Activated CD8-positive, alpha-beta memory T cell treated with anti-CD3 and anti-CD28 coated beads, Interleukin-2, amount 50 U/mL, for 24 hours (primary cell): ENCODE data around the gene CRB1.
"Not testable (repeated sequence)": the region's sequence is repeated elsewhere in the genome, so short reads cannot be mapped to it uniquely, and the experiment has no call there.

Experiments used
- DNase-seq: peaks from one replicate; pipeline ENCODE4 v3.0.0-alpha.2; 2020; ENCODE audit errors: extremely low read depth

CRB1 gene

DNA sequence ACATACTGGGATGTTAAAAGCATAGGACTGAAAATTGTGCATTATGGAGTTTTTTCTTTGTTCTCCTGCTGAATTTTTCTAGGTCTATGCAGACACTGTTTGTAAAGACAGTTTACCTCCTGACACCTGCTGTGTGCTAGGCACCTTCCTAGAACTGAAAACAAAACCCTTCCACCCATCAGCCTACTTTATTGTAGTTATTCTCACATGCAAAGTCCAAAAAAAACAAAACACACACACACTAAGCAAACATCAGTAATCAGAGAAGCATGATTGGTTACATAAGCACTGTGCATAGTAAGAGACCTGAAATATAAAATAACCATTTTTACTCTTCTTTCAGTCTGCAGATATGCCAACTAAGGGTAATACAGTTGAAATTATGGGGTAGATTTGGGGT, 195.1 kb downstream of the CRB1 start:
- no peak for DNase-seq

DNA sequence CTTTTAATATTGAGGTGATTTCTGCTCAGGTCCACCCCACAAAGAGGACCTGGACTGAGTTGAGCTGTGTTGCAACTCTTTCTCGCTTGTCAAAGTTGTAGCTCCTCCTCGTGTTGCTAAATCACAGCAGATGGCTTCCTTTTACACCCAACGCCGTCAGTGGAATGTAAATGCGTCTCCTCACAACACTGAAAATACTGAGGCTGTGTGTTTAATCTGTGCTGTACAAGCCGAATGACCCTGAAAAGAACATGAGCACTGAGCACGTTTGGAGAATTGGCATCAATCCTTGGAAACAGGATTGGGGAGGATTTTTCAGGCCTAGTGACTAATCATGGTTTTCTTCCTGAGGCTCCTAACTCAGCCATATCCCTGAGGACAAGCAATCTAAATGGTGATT, 196.0 kb downstream of the CRB1 start:
- DNase-seq = no peak

DNA sequence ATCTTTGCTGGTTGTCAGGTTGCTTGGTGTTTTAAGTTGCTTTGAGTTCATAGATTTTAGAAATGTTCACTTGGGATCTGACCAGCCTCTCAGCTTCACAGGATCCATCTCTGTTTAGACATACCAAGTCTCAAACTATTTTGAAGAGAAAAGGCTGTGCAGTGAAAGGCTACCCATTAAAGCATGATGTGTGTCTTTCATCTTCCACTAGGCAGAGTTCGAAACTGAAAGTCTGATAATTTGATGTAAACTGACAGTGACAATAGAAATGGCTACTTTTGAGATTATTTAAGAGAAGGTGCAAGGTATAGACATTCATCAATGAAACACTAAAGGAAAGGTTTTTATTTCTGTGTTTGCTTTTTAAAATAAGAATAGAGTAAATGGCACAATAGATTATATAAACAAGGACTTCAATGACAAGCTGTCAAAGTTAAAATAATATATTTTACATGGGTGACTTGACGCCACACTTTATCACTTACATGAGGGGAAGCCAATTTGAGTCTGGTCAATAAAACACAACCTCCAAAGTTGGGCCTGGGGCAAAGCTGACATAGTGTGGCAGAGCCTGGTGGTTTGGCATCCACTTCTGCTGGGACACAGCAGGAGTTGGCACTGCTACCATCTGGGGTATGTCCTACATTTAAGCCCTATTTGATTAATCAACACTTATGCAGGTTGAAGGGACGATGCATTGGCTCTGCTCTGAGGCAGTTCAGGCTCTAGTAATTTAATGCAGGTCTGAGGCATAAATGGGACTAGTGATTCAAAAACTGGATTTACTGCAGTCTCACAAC, 197.7 kb downstream of the CRB1 start:
- no peak for DNase-seq

DNA sequence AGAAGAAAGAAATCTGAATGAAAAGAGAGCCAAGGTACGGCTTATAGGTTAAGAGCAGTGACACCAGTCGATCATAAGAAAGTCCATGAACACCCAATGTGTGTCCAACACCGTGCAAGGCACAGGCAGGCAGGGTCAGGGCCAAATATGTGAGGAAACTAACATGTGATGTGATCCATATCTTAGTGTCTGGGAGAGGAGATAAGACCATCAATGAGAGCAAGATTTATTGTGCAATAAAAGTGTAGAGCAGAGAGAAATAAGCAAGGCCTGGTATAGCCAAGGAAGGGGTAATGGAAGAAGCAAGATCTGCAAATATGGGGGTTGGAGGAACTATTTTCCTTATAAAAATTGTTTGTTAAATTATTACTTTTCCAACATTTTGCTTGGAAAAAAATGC, 198.8 kb downstream of the CRB1 start:
- no peak for DNase-seq

DNA sequence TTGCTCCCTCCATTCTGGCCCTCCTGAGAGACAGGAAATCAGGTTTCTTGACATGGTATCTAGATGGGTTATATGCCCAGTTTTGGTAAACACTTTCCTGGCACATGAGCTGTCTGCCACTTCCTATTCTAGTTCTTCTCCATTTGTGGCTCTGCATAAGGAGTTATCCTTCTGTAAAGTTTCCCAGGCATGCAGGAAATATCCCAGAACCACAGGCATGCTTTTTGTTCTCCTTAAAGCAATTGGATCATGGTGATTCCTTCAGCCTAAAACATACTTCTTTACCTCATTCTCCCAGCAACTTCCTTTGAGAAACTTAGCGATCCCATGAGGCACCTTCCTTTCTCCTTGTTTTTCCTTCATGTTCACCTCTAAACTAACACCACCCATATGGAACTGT, 199.8 kb downstream of the CRB1 start:
- no peak for DNase-seq

DNA sequence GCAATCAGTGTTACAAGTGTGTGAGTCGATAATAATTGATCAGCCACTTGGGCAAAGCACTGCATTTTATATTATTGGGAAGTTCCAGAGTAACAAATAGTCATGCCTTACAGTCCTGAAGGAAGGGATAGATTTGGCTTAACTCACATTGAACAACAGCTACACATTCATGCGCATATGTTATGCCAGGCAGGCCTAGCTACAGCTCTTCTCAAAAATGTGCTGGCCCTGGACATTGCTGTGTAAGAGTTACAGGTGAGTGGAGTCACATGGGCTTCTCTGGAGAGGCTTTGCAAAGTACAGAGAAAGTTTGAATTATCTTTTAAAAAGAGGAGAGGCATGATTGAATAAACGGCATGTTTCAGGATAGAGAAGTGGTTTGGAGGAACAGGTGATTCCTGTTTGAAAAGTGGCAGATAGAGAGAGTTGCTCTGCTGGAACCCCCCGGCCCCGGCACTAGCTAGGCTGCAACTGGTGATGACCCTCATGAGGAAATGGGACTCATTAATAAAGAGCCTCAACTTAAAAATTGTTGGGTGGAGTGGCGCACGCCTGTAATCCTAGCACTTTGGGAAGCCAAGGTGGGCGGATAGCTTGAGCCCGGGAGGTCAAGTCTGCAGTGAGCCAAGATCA, 200.6 kb downstream of the CRB1 start:
- no peak for DNase-seq

DNA sequence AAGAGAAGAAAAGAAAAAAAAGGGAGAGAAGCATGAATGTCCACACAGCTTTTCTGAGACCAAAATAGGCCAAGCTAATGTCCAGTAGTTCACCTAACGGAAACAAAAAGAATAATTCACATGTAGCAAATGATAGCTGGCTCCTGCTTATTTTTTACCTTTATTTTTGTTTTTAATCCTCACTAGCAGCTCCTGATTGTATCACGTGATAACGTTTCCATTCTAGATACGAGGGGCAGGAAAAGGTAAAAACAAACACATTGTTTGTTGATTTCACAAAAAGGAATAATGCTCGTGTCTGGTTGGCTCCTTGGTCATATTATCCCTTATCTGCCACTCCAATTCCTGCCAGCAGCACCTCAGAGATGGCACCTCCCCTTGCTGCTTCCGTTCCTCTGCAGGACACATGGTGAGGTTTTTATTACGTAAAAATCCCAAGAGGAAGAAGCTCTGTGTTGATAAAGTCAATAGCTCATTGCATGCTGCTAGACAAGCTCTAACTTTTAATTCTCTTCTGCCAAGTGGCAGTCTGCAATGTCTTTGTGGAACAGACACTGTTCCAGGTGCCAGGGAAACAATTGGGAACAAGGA, 201.7 kb downstream of the CRB1 start:
- DNase-seq = no peak

DNA sequence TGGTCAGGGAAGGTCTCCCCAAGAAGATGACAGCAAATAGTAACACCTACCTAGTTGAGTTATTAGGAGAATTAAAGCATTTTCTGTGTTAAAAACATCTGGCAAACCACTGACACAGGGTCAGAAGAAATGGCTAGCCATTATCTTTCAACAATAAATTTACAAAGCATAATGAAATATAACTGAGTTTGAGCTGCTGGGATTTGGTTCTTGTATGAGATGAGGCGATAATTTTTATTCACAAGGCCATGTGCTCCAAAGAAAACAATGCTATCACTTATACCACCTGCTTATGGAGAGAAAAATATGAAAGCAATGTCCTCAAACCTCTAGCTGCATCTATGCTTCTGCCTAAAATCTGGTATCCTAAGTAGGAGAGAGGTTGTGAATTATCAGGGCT, 202.3 kb downstream of the CRB1 start:
- DNase-seq = no peak

DNA sequence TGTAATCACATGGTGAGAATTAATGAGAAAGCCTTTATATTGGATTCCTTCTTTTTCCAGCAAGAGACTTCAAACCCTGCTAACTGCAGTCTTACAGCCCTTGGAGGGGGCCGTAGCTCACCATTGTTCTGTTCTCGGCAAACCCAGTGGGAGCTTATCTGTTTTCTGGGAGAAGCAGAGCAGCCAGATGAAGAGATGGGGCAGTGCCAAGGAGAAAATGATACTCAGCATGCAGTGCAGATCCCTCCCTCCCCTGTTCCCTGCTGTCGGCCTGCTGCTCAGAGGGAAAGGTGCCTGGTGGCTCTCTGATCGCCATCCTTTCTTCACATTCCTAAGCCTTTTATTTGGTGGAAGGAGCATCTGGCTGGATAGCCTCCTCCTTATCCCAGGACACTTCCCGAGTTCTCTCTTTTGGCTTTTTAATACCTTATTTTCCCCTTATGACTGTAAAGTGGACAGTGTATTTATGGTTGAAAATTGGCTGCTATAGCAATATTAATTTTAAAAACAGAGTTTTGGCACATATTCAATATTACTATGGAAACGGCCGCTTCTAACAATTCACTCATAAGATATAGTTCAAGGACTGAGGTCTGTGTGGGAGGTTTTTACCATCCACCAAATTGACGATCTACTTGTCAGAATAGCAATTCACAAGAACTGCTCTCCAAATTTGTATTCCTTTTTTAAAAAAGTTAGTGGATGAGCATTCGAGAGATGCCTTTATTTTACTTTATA, 203.4 kb downstream of the CRB1 start:
- DNase-seq = no peak

DNA sequence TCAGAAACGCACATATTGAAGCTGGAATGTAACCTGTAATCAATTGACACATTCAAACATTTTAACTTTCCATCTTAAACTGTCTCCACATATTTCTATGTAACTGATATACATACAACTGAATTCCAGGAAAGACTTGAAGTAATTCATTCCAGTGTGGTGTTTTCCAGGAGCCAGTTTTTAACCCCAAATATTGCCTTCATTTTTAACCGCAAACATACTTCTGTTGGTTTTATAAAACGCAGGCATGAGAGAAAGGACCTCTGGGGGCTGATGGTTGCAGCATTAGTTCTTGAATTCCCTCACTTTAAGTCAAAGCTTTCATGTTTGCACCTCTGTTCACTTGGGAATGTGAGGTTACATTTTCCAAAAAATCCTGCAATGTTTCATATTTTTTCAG, 204.1 kb downstream of the CRB1 start:
- no peak for DNase-seq

DNA sequence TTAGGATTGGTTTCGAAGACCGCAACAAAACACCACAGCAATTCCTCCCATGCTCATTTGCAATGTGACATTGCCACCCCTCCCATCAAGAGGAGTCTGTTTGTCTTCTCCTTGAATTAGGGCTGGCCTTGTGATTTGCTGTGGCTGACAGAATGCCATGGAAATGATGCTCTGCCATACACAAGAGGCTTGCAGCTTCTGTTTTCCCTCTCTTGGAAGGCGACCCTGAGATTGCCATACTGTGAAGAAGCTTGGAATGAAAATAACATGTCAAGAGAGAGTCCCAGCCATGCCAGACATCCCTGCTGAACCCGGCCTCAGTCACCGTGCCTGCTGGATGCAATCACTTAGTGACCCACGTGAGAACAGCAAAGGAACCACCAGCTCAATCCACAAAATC, 212.4 kb downstream of the CRB1 start:
- DNase-seq = no peak

DNA sequence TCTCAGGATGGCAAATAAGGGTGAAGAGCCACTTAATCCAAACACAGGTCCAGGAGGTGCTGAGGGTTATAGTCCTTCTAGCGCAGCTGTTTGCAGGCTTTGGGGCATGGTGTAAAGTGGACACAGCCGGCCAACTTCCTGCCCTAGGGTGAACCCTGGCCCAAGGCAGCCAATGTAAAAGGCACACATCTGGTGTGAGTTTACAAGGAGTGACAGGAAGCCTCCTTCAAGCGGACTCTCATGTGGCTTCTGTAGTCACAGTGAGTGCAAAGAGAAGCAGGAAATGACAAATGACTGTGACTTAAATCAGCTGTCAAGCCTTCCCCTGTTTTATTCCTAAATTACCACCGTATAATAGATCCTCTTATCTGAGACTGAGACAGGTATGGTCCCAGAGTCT, 213.0 kb downstream of the CRB1 start:
- DNase-seq = no peak

DNA sequence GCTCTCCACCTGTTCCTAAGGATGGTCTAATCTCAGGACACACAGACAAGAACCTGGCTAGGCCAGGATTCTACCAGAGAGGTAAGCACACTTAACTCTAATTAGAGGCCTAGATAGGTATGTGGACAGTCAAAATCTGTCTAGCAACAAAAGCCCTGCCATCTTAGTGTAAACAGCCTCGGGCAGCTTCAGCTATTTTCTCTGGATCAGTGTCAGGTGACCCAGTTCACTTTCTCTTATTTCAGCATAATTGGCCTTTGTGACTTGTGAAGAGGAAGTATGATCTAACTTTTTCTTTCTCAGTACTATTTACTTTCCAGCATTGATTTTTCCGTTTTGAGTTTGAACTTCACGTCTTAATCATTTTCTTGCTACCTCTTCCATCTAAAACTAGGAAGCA, 217.7 kb downstream of the CRB1 start:
- no peak for DNase-seq

DNA sequence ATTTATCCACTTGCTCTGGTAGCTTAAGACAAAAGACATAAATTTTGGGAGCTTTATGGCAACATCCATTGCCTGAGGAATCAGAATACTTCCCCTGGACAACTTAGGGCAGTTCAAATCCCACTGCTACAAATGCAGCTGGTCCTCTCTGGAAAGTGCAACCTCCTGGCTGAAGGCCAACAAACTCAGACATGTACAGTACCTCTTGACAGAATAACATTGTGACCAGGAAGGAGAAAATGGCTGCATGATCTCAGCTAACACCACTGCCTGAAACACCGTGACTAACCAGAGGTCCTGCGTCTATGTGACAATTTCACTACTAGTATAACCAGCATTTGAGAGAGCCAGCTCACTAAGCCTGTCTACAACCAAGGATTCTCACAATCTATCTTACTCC, 218.9 kb downstream of the CRB1 start:
- no peak for DNase-seq

DNA sequence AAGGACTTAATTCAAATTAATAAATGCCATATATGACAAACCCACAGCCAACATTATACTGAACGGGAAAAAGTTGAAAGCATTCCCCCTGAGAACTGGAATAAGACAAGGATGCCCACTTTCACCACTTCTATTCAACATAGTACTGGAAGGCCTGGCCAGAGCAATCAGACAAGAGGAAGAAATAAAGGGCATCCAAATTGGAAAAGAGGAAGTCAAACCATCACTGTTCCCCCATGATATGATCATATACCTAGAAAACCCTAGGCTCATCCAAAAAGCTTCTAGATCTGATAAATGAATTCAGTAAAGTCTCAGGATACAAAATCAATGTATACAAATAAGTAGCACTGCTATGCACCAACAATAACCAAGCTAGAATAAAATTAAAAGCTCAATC, 223.5 kb downstream of the CRB1 start:
- DNase-seq = not testable (repeated sequence)

DNA sequence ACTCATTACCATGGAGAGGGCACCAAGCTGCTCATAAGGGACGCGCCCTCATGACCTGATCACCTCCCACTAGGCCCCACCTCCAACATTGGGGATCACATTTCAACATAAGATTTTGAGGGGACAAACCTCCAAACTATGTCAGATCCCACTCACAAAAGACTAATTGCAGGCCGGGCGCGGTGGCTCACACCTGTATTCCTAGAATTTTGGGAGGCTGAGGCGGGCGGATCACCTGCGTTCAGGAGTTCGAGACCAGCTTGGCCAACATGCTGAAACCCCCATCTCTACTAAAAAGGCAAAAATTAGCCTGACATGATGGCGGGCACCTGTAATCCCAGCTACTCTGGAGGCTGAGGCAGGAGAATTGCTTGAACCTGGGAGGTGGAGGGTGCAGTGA, 228.7 kb downstream of the CRB1 start:
- DNase-seq = no peak

DNA sequence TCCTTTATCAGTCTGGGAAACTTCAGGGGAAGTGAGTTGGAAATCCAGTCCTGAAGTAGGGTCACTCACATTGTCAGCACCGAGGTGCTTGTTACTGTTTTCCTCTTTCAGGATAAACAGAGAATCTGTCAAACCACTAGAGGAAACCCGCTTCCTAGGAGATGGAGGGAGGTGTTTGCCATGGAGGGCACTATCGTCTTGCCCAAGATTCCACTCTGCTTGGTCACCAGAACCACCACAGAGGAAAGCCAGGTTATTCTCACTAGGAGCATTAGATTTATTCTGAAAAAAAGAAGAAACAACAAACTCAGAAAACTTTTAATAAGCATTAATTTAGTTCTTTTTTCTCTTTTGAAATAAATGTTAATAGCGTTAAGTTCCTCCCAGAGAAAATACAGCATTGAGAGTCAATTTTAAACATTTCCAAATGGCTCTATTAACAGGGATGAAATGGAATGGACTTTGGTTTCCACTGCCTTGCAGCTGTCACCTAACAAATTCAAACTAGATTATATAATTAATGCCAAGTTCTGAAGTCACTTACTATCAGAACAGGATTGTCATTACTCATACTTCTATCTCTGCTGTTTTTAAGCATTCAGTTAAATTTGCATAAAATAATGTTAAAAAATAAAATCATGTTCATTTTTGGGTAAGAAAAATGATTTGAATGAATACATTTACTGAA, 242.8 kb downstream of the CRB1 start:
- DNase-seq = no peak

DNA sequence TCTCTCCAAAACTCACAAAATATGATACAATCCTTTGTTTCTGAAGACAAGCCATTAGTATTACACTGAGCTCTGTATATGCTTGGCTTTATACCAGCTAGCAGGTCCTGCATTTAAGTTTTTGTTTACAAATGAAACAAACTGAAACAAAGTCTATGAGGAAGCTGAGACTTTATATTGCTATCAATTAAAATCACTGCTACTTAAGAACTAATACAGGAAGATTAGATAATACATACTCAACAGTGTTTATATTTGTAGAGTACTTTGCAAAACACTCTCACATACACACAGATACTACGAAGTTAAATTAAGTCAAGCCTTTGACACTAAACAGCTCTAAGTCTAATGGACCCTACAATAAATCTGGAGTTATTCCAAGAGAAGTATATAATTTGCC, 247.4 kb downstream of the CRB1 start:
- DNase-seq = no peak

DNA sequence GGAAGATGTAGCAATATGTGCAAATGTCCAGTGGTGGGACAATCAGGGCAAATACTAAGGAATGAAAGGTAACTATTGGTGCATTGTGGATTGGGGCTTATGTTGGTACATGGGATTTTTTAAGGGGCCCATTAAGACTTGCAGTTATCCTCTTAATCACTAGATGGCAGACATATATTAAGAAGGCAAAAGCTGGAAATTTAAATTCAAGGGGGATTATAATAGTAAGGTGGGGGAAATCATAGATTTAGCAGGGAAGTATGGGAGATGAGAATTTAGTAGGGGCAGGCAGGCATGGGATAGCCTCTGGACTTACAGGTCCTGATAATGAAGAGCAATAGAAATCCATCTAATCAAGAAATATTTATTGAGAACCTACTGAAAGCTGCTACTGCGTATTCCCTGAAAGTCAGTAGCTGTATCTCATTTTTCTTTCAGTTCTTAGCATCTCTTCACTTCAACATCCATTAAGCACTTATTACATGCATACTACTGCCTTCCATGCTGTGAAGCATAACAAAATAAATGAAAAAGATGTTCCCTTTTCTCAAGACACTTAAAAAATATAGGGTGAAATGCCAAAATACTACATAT, 251.8 kb downstream of the CRB1 start:
- no peak for DNase-seq

DNA sequence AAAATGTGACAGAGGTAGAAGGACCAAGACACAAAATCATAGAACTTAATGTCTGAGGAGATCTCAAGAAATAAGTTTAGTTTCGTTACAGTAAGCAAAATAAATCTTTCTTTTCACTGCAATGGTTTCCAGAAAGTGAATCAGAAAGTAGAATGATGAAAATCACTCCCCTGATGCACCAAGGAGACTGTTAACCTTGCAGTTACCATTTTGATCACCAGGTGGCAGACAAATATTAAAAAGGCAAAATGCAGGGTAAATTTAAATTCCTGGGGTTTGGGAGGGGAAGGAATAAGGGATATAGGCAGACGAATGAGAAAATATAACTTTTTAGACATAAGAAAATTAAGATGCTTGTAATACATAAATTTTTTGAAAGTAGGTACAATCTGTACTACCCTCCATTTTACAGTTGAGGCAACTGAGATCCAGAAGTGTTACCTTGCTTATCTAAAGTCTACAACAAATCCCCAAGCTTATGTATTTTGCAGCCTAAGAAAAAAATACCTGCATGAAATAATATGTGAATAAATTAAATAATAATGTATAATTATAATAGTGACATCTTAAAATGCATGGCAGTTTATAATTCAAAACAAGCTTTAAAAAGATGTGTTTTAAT, 253.2 kb downstream of the CRB1 start:
- DNase-seq = no peak

DNA sequence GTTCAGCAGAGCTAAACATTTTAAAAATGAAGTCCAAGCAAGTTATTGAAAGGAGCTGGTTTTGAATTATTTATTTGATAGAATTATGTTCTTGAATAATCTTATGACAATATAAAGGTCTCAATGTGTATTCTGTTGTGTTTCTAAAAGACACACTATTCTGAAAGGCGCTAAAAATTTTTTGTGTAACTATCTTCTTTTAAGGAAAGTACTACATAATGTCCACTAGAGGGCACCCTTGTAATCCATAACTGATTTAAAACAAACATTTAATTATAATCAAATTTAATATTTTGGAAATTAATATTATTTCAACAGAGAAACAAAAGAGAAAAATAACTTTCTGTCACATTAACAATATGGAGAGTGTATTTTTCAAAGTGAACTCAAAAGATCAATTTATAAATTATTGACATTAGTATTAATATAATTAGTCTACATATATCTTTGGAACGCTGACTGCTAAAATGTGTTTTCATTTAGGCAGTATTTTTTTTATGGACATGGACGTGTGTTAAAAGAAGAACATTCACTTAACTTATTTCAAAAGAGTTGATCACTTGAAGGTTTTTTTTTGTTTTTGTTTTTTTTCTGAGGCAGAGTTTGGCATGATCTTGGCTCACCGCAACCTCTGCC, 258.8 kb downstream of the CRB1 start:
- no peak for DNase-seq
